KMS-11 (cell line): ENCODE results near the gene OR56A1.

Experiments
- H2AFZ ChIP-seq: fragments of 200-600 bp; sonication (generic); 2 replicates; pipeline ENCODE4 v1.6.1; 2016; ENCODE audit warnings: antibody characterized with exemption, mixed run types, low read depth
- H3K27ac ChIP-seq: fragments of 200-600 bp; sonication (generic); 2 replicates; pipeline ENCODE4 v1.6.1; 2016; ENCODE audit warnings: mild to moderate bottlenecking, mixed run types
- H3K27me3 ChIP-seq: fragments of 200-600 bp; sonication (generic); 2 replicates; pipeline ENCODE4 v1.6.1; 2017; ENCODE audit warnings: mild to moderate bottlenecking, low read depth, mixed run types, moderate library complexity; ENCODE audit not compliant: insufficient read depth
- H3K36me3 ChIP-seq: fragments of 200-600 bp; sonication (generic); 2 replicates; pipeline ENCODE4 v1.6.1; 2017; ENCODE audit warnings: mild to moderate bottlenecking, mixed run types; ENCODE audit not compliant: insufficient read depth
- H3K4me1 ChIP-seq: fragments of 200-600 bp; sonication (generic); 2 replicates; pipeline ENCODE4 v1.6.1; 2016; ENCODE audit warnings: mild to moderate bottlenecking, low read depth, mixed run types; ENCODE audit not compliant: poor library complexity, severe bottlenecking
- H3K4me2 ChIP-seq: fragments of 200-600 bp; sonication (generic); 2 replicates; pipeline ENCODE4 v1.7.0; 2016; ENCODE audit warnings: mild to moderate bottlenecking, mixed run types
- H3K4me3 ChIP-seq: fragments of 200-600 bp; sonication (generic); IDR thresholded peaks from 2 replicates; pipeline ENCODE4 v1.6.1; 2017; ENCODE audit warnings: low read depth, low read length, mixed read lengths; ENCODE audit not compliant: insufficient read depth
- H3K79me2 ChIP-seq: fragments of 200-600 bp; sonication (generic); 2 replicates; pipeline ENCODE4 v1.6.1; 2016; ENCODE audit warnings: low read depth, mixed run types; ENCODE audit not compliant: insufficient read depth
- H3K9ac ChIP-seq: fragments of 200-600 bp; sonication (generic); 2 replicates; pipeline ENCODE4 v1.6.1; 2016; ENCODE audit warnings: mild to moderate bottlenecking, mixed run types
- H4K20me1 ChIP-seq: fragments of 200-600 bp; sonication (generic); 2 replicates; pipeline ENCODE4 v1.6.1; 2016; ENCODE audit warnings: mild to moderate bottlenecking, mixed run types; ENCODE audit not compliant: insufficient read depth
- CTCF ChIP-seq: fragments of 200-600 bp; sonication (generic); conservative IDR thresholded peaks from 2 replicates; pipeline ENCODE4 v1.6.1; 2017; ENCODE audit warnings: low read depth, mild to moderate bottlenecking, antibody characterized with exemption, low read length, moderate library complexity, mixed read lengths

Gene OR56A1

DNA sequence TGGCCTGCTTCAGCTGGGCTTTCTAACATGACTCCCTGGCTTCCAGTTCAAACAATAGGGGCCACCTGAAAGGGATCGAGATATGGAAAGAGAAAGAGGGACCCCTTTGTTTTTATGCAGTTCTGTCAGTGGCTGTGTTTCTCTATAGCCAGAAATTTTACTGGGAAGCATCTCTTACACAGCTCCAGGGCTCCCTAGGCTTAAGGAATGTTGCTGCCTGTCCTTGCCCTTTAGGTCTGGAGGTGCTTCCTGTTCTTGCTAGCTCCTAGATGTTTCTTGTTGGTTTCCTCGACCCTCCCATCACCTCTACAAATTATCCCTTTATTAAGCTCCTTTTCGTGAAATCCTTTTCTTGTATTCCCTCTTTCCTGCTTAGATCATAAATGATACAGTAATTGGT lies 21.8 kb upstream of the OR56A1 start:
- Histone ChIP-seq H3K4me1 (no peaks in the 10 kb centered on the region), H3K4me3 (no peak overlapping the region), H3K27ac (no peak overlapping the region), H3K4me2 (no peak overlapping the region), H3K27me3 (no peaks in the 10 kb centered on the region), H3K79me2 (no peaks in the 10 kb centered on the region), H3K36me3 (no peaks in the 10 kb centered on the region), H4K20me1 (no peaks in the 10 kb centered on the region), H2AFZ (no peak overlapping the region), H3K9ac (no peak overlapping the region)
- no peak for TF ChIP-seq CTCF

DNA sequence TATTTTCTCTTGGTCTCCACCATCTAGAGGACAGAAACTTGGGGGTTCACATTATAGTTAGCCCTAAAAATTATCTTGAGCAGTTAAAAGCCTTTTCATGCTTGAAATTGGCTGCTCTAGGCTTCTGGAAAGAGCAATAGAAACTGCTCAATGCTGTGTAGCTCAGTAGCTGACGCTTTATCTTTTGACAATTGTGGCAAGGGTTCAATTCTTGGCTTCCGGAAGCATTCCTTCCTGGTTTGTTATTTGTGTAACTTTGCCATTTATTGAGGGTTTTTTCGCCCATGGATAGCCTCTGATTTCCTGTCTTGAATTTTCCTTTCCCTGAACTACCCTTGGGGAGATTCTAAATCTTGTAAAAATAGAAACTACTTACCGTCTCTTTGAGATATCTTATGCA lies 10.3 kb upstream of the OR56A1 start:
- no peaks in the 10 kb centered on the region for H3K36me3 ChIP-seq
- H3K27ac ChIP-seq: no peak overlapping the region
- no peaks in the 10 kb centered on the region for H3K79me2 ChIP-seq
- no peaks in the 10 kb centered on the region for H4K20me1 ChIP-seq
- H3K4me3 ChIP-seq: no peak overlapping the region
- TF ChIP-seq CTCF: no peak
- H3K27me3 ChIP-seq: no peaks in the 10 kb centered on the region
- H2AFZ ChIP-seq: no peak overlapping the region
- H3K9ac ChIP-seq: no peak overlapping the region
- H3K4me1 ChIP-seq: no peaks in the 10 kb centered on the region
- no peak overlapping the region for H3K4me2 ChIP-seq

DNA sequence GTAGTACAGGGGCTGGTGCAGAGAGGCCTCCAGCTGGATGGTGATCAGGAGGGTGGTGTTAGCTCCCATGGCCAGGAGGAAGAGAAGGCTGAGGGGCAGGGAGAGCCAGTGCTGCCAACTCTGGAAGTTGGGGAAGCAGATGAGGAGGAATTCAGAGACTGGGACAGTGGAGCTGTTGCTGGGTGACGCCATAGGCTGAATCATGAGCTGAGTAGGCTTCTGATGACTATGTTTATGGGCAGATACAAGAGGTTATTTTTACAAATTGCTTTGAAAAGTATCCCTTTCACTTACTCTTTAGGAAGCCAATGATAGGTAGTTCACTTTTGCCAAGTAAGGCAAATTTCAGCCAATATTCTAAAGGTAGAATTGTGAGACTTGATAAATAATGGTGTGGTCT lies 3.1 kb downstream of the OR56A1 start:
- Histone ChIP-seq H3K79me2 (no peaks in the 10 kb centered on the region), H2AFZ (no peak overlapping the region), H3K4me2 (no peak overlapping the region), H3K9ac (no peak overlapping the region), H3K4me3 (no peak overlapping the region), H3K27ac (no peak overlapping the region), H4K20me1 (no peaks in the 10 kb centered on the region), H3K36me3 (no peaks in the 10 kb centered on the region), H3K4me1 (no peaks in the 10 kb centered on the region), H3K27me3 (no peaks in the 10 kb centered on the region)
- no peak for TF ChIP-seq CTCF

DNA sequence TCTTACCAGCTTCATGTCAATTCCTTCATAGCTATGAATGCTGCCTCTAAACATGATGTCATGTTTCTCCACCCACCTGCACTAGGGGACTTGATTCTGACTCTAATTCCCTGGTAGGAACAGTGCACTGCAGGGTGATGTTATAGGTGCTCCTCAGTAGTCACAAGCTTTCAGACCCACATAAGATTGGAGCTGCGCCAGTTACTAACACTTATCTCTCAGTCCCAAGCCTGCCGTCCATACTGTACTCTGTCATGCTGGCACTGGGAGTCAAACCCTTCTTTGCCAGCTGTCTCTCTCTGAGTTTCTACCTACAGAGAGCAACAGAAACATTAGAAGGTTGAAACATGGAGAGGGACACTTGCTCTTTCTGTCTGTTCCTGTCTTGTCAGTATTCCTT lies 5.5 kb downstream of the OR56A1 start:
- H3K36me3 ChIP-seq: no peaks in the 10 kb centered on the region
- H4K20me1 ChIP-seq: no peaks in the 10 kb centered on the region
- H3K9ac ChIP-seq: no peak overlapping the region
- no peak overlapping the region for H2AFZ ChIP-seq
- H3K4me1 ChIP-seq: no peaks in the 10 kb centered on the region
- H3K4me3 ChIP-seq: no peak overlapping the region
- no peaks in the 10 kb centered on the region for H3K27me3 ChIP-seq
- no peak overlapping the region for H3K27ac ChIP-seq
- no peaks in the 10 kb centered on the region for H3K79me2 ChIP-seq
- no peak overlapping the region for H3K4me2 ChIP-seq
- TF ChIP-seq CTCF: no peak

DNA sequence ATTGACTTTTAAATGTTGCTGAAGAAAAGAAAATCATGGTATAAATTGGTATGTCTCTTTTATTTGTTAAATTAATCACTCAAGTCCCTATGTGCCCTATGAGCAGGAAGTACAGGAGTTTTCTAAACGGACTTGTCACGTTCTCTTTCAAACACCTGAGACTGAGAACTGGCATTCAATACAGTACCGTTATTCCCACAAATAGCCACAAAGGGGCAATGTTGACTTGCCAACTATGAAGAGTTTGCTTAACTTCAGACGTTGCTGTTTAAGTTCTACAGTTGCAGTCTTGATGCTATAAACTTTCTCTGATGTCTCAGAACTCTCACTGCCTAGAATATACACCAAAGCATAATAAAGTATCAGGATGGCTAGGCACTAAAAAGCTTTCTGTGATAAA lies 7.6 kb downstream of the OR56A1 start:
- no peaks in the 10 kb centered on the region for H3K4me1 ChIP-seq
- H3K9ac ChIP-seq: no peak overlapping the region
- no peak overlapping the region for H3K4me3 ChIP-seq
- H3K27me3 ChIP-seq: no peaks in the 10 kb centered on the region
- TF ChIP-seq CTCF: peak; percentile 61
- no peak overlapping the region for H3K27ac ChIP-seq
- H2AFZ ChIP-seq: no peak overlapping the region
- H3K79me2 ChIP-seq: no peaks in the 10 kb centered on the region
- H4K20me1 ChIP-seq: no peaks in the 10 kb centered on the region
- H3K4me2 ChIP-seq: no peak overlapping the region
- no peaks in the 10 kb centered on the region for H3K36me3 ChIP-seq
